ENCODE measurements around the gene MS4A3. TPM values are rescaled to one million over a fixed set of nuclear protein-coding genes. Genes with fewer than 3 reads are reported as not detected.
"Not testable (repeated sequence)": the region's sequence is repeated elsewhere in the genome, so short reads cannot be mapped to it uniquely, and the experiment has no call there.

The MS4A3 gene, protein sequence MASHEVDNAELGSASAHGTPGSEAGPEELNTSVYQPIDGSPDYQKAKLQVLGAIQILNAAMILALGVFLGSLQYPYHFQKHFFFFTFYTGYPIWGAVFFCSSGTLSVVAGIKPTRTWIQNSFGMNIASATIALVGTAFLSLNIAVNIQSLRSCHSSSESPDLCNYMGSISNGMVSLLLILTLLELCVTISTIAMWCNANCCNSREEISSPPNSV
- 10 to 100 TPM in 2 of 7 donors, 1 to 10 TPM in 5; 1.0 to 31.6 (median 6.1) TPM for total RNA-seq
- polyA plus RNA-seq: 1 to 10 TPM in 1 of 3 donors, under 1 TPM in 2; 0.27 to 2.5 (median 0.61) TPM
- long read RNA-seq, donor 1, partial matches to known transcripts: 0 of 1 reads
- long read RNA-seq, donor 1, other reads (novel, unspliced or antisense): 0 of 1 reads
- long read RNA-seq, donor 2, partial matches to known transcripts: 0 of 1 reads
- long read RNA-seq, donor 2, other reads (novel, unspliced or antisense): 0 of 1 reads

DNA sequence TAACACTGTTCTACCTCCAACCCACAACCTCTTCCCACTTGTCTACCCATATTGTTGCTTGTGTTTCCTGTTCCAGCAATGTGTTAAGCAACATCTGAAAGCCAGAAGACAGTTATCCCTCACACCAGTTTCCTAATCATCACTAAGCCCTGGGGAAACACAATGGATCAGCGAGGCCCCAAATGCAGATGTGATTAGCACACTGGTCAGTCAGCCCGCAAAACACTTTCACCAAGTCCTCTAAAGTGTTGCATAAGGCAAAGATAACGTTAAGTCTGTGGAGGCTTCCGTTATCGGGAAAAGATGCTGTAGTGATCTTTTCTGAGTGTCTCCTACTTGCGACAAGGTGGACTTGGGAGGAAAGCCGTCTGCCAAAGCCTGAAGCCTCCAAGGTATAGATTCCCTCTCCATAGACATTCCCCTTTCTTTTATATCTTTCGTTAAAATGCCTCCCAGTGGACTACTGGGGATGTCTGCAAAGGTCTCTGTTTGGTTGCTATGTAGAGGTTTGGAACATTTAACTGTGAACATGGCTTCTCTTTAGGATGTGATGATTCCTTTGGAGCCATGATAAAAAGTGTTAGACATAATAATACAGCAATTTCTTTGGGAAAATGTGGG, at the start of gene MS4A3:
MS4A3 (plus strand) TSS at position 317 of the 621 bp plus-strand sequence. CDS start 4,496 bp downstream, outside the sequence.
- 47 to 73% (median 60%) methylated on average over 8 of the region's 8 CpGs for WGBS, 5 donors

DNA sequence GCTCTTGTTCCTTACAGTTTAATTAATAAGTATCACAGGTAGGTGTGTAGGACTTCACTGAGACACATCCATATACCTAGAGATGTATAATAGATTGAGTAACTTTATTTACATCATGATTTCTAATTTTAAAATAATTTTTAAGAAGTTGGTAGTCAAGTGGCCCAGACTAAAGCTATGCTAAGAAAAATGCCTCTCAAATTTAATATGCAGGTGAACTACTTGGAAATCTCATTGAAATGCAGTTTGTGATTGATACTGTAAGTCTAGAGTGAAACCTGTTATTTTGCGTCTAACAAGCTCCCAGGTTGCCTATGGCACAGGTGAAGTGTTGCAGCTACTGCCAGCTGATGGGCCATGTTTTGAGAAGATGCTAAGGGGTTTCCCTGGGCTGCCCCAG, 39.6 kb upstream of the MS4A3 start, which contains the start of gene OOSP4B:
OOSP4B (plus strand) TSS at position 301 of the 400 bp plus-strand sequence.
- peaks cover 0 to 4% (median 0%) of the 10 kb centered on the region in 7 donors for H3K27me3 ChIP-seq (replicated peaks in 1 of 7)
- no peak for DNase-seq
- 79 to 96% (median 89%) methylated on average over 1 of the region's 1 CpG for WGBS, 5 donors

More for the DNA sequence above, at the start of gene MS4A3:
- no peaks in the 10 kb centered on the region for H3K27me3 ChIP-seq (replicated peaks in 1 of 7)
- peaks cover 0 to 19% (median 0%) of the 10 kb centered on the region in 6 donors for H3K4me1 ChIP-seq
- H3K36me3 ChIP-seq: no peaks in the 10 kb centered on the region
- peak within 1 kb of the TSS in 3 of 8 donors; percentile 14 to 26 (median 17) for H3K27ac ChIP-seq
- peaks cover 0 to 5% (median 0%) of the 10 kb centered on the region in 8 donors for H3K9me3 ChIP-seq
- DNase-seq: no peak
- TF ChIP-seq POLR2AphosphoS5 (IDR thresholded peaks at IDR 0.05): no peak
- TF ChIP-seq POLR2A (IDR thresholded peaks at IDR 0.05): no peak
- TF ChIP-seq, protein P1, sequence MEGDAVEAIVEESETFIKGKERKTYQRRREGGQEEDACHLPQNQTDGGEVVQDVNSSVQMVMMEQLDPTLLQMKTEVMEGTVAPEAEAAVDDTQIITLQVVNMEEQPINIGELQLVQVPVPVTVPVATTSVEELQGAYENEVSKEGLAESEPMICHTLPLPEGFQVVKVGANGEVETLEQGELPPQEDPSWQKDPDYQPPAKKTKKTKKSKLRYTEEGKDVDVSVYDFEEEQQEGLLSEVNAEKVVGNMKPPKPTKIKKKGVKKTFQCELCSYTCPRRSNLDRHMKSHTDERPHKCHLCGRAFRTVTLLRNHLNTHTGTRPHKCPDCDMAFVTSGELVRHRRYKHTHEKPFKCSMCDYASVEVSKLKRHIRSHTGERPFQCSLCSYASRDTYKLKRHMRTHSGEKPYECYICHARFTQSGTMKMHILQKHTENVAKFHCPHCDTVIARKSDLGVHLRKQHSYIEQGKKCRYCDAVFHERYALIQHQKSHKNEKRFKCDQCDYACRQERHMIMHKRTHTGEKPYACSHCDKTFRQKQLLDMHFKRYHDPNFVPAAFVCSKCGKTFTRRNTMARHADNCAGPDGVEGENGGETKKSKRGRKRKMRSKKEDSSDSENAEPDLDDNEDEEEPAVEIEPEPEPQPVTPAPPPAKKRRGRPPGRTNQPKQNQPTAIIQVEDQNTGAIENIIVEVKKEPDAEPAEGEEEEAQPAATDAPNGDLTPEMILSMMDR (IDR thresholded peaks at IDR 0.05 in 8 of 11, conservative IDR thresholded peaks at IDR 0.05 in 3 of 11): no peak
- intact Hi-C loops (cut with DNase I; ENCODE audit: low total_unique reads): no loop called here
- H3K4me3 ChIP-seq: no peak within 1 kb of the TSS

DNA sequence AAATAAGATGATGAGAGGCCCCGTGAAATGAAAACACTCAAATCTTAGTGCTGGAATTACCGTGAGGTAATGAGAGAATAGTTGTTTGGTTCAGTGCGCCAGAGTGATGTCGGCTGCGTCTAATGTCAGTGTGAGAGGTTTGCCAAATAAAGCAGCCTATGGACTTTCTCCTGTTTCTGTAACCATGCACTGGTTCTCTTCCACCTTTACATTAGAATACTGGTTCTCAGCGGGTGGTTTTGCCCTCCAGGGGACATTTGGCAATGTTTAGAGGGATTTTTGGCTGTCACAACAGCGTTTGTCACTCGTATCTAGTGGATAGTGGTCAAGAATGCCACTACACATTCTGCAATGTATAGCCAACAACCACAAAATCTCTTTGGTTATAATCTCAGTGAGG, 38.4 kb upstream of the MS4A3 start:
- 62 to 83% (median 69%) methylated on average over 8 of the region's 8 CpGs for WGBS, 5 donors
- no peaks in the 10 kb centered on the region for H3K36me3 ChIP-seq

More for the DNA sequence above, 39.6 kb upstream of the MS4A3 start, which contains the start of gene OOSP4B:
- no peaks in the 10 kb centered on the region for H3K36me3 ChIP-seq
- H3K27ac ChIP-seq: no peak within 1 kb of the TSS
- TF ChIP-seq, protein P1 (IDR thresholded peaks at IDR 0.05 in 8 of 11, conservative IDR thresholded peaks at IDR 0.05 in 3 of 11): no peak
- TF ChIP-seq POLR2A (IDR thresholded peaks at IDR 0.05): no peak
- TF ChIP-seq POLR2AphosphoS5 (IDR thresholded peaks at IDR 0.05): no peak
- no peak within 1 kb of the TSS for H3K4me3 ChIP-seq
- H3K9me3 ChIP-seq: peaks cover 0 to 5% (median 0%) of the 10 kb centered on the region in 8 donors
- H3K4me1 ChIP-seq: no peaks in the 10 kb centered on the region
- intact Hi-C loops (cut with DNase I; ENCODE audit: low total_unique reads): no loop called here

DNA sequence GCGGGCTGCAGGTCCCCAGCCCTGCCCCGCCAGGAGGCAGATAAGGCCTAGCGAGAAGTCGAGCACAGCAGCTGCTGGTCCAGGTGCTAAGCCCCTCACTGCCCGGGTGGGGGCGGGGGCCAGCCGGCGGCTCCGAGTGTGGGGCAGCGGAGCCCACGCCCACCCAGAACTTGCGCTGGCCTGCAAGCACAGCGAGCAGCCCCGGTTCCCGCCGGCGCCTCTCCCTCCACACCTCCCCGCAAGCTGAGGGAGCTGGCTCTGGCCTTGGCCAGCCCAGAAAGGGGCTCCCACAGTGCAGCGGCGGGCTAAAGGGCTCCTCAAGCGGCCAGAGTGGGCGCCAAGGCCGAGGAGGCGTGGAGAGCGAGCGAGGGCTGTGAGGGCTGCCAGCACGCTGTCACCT, 36.1 kb upstream of the MS4A3 start:
- DNase-seq; H3K36me3 ChIP-seq; H3K4me3 ChIP-seq; H3K27me3 ChIP-seq (replicated peaks in 1 of 7); intact Hi-C loops (cut with DNase I; ENCODE audit: low total_unique reads); H3K4me1 ChIP-seq; H3K27ac ChIP-seq; H3K9me3 ChIP-seq: not testable (repeated sequence)
- WGBS, 5 donors: 90 to 95% (median 94%) methylated on average over 7 to 27 of the region's 27 CpGs

More for the DNA sequence above, 38.4 kb upstream of the MS4A3 start:
- no peak for DNase-seq
- TF ChIP-seq POLR2A (IDR thresholded peaks at IDR 0.05) (no peak), POLR2AphosphoS5 (IDR thresholded peaks at IDR 0.05) (no peak)
- TF ChIP-seq, protein P1 (IDR thresholded peaks at IDR 0.05 in 8 of 11, conservative IDR thresholded peaks at IDR 0.05 in 3 of 11): no peak
- no peak overlapping the region for H3K27ac ChIP-seq
- peaks cover 0 to 5% (median 0%) of the 10 kb centered on the region in 8 donors for H3K9me3 ChIP-seq
- no peak overlapping the region for H3K4me3 ChIP-seq
- H3K4me1 ChIP-seq: no peaks in the 10 kb centered on the region
- intact Hi-C loops (cut with DNase I; ENCODE audit: low total_unique reads): no loop called here
- H3K27me3 ChIP-seq (replicated peaks in 1 of 7): peaks cover 0 to 4% (median 0%) of the 10 kb centered on the region in 7 donors
